Left forelimb (tissue), 1 donor: Measurements from ENCODE around the gene KAT5.
"Not testable (repeated sequence)": the region's sequence is repeated elsewhere in the genome, so short reads cannot be mapped to it uniquely, and the experiment has no call there.

Experiments
- DNase-seq: peaks from one replicate; pipeline ENCODE4 v3.0.0-alpha.2; 2018; ENCODE audit warnings: low spot score

The KAT5 gene

DNA sequence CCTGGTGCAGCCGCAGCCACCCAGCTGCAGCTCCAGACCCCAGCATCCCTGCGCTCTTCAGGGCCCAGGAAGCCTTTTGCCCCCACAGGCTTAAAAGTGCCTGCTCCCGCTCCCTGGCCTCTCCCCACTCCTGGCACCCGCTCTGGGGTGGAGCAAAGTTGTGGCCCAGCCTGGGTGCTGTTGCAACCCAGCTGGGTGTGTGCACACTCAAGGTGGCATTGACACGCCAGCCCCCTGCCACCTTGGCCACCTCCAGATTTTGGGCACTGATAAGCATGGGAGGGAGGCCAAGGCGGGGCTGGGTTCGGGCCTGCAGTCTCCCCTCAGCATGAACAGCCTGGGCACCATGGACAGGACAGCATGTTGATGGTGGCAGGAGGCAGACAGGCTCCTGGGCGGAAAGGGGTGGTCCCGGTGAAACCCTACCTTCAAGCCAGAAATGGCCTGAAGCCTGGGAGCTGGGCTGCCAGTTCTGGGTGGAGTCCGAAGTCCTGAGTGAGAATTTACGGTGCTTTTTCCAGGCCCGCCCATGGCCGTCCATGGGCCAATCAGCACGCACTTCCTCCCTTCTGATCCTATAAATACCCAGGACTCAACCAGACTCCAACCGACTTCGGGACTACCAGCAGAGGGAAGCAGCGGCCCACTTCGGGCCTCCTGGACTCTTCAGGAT is 32.1 kb downstream of the KAT5 start:
- DNase-seq, result no peak

DNA sequence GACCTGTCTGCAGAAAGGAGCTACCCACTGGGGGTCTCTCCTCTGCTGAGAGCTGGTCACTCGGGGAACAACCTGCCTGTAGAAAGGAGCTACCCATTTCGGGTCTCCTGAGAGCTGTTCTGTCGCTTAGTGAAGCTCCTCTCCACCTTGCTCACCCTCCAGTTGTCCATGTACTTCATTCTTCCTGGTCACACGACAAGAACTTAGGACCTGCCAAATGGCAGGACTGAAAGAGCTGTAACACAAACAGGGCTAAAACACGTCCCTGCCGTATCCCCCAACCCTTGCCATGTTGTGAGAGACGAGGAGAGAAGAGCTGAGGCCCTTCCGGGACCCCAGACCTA is 32.6 kb downstream of the KAT5 start:
- no peak for DNase-seq

DNA sequence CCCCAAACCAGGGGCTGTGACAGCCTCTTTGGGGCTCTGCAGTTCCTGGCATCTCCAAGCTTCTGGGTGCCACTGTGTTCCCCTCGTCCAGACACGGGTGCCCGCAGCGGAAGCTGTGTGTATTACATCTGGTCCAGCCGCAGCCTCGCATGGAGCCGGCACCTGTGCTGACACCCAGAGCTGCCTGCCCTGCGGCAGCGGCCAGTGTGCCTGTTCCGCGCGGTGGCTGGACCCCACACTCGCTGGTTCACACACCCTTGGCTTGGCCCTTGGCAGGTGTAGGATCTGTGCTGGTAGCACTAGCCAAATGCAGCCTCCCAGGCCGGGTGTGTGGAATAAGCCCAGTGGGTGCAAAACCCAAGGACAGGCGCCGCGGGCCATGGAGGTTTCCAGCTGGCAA is 33.0 kb downstream of the KAT5 start:
- DNase-seq, result no peak

DNA sequence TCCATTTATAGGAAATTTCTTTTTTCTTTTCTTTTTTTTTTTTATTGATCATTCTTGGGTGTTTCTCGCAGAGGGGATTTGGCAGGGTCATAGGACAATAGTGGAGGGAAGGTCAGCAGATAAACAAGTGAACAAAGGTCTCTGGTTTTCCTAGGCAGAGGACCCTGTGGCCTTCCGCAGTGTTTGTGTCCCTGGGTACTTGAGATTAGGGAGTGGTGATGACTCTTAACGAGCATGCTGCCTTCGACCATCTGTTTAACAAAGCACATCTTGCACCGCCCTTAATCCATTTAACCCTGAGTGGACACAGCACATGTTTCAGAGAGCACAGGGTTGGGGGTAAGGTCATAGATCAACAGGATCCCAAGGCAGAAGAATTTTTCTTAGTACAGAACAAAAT is 50.1 kb downstream of the KAT5 start:
- DNase-seq, result not testable (repeated sequence)

DNA sequence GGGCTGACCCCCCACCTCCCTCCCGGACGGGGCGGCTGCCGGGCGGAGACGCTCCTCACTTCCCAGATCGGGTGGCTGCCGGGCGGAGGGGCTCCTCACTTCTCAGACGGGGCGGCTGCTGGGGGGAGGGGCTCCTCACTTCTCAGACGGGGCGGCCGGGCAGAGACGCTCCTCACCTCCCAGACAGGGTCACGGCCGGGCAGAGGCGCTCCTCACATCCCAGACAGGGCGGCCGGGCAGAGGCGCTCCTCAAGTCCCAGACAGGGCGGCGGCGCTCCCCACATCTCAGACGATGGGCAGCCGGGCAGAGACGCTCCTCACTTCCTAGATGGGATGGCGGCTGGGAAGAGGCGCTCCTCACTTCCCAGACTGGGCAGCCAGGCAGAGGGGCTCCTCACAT is 50.8 kb downstream of the KAT5 start:
- DNase-seq, result not testable (repeated sequence)

DNA sequence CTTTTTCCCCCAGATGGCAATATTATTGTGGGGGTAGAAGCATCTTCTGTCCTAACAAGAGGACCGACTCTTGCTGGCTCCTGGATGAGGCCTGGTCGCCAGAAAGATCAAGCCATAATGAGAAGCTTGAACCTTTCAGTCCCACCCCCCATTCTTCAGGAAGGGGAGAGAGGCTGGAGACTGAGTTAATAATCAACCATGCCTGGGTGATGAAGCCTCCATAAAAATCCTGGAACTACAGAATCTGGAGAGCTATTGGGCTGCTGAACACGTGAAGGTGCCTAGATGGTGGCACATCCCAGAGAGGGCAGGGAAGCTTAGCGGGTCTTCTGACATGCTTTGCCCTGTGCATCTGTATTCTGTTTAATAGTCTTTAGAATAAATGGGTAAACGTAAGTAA is 52.4 kb downstream of the KAT5 start:
- no peak for DNase-seq

DNA sequence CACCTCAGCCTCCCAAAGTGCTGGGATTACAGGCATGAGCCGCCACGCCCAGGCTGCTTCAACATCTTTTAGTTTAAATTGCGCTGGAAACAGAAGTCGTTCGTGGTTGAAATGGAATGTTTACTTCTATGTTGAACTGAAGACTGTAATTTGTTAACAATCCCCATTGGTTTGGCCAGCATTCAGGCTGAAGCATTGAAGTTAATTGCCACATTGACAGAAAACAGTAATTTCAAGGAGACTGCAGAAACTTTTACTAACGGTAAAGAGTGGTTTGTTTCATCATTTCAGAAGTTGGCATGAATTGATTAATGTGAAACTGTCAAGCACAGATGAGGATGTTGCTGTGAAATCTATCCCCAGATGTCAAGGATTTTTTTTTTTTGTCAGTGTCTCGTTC is 54.5 kb downstream of the KAT5 start:
- no peak for DNase-seq

DNA sequence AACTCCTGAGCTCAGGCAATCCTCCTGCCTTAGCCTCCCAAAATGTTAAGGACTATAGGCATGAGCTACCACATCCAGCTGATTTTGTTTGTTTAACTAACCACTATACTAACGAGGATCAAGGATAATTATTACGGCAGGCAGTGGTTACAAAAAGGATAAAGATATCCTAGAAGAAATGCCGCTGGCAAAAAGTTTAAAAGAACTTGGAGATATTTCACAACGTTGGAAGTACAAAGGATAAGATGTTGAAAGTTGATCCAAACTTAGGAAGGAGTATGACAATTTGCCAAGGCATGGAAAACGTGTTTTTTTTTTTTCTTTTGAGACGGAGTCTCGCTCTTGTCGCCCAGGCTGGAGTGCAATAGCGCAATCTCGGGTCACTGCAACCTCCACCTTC is 55.4 kb downstream of the KAT5 start:
- no peak for DNase-seq

DNA sequence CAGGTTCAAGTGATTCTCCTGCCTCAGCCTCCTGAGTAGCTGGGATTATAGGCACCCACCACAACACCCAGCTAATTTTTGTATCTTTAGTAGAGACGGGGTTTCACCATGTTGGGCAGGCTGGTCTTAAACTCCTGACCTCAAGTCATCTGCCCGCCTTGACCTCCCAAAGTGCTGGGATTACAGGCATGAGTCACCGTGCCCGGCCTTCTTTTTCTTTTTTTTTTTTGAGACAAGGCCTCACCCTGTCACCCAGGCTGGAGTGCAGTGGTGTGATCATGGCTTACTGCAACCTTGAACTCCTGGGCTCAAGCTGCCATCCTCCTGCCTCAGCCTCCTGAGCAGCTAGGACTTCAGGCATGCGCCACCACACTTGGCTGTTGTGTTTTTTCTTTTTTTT is 55.8 kb downstream of the KAT5 start:
- not testable (repeated sequence) for DNase-seq
